Endothelial cell of umbilical vein (primary cell): Measurements from ENCODE around the gene FOXK1. TPM values are rescaled to one million over a fixed set of nuclear protein-coding genes. Genes with fewer than 3 reads are reported as not detected.

Source experiments
- BruUV-seq: library from RNA; stranded (reverse); fragments of 400-500 nt; replicated peaks from 2 replicates; lab custom pipeline; 2021; lab: Mats Ljungman, UMichigan
- CTCF ChIA-PET: fragments of 300-600, 350-600 bp; sonication (Branson Sonifier 250); formaldehyde crosslinking; loops from one replicate; lab custom pipeline; 2021; ENCODE audit warnings: antibody characterized with exemption, inconsistent platforms; lab: Charles Lee
- POLR2A ChIA-PET: fragments of 300-600, 350-600 bp; sonication (Branson Sonifier 250); formaldehyde crosslinking; loops from one replicate; lab custom pipeline; 2021; ENCODE audit warnings: antibody characterized with exemption, inconsistent platforms; lab: Charles Lee
- DNase-seq: peaks from one replicate; pipeline ENCODE4 v3.0.0-alpha.2; 2011; ENCODE audit warnings: low read depth, low spot score
- FAIRE-seq: peaks from 2 replicates; lab custom pipeline; 2011; peaks lifted over from hg19 to GRCh38; lab: Jason Lieb, UNC
- H2AFZ ChIP-seq: 2 replicates; pipeline ENCODE4 v1.6.0; 2012; ENCODE audit warnings: low read depth, low read length, control low read depth, inconsistent platforms
- H3K27ac ChIP-seq: 2 replicates; pipeline ENCODE4 v1.5.1; 2011; ENCODE audit warnings: low read depth, mild to moderate bottlenecking, control low read depth, low read length, moderate library complexity; ENCODE audit not compliant: insufficient read depth
- H3K27me3 ChIP-seq, 2 experiments: 2 replicates each; pipeline versions ENCODE4 v1.6.0 to v1.6.1; 2011; ENCODE audit warnings: low read length in 2 of 2, mixed read lengths in 1 of 2; ENCODE audit not compliant: control insufficient read depth in 2 of 2, insufficient read depth in 2 of 2
- H3K36me3 ChIP-seq, 2 experiments: 2 replicates in 1 of 2; 3 replicates in 1 of 2; pipeline ENCODE4 v1.5.1; 2011; ENCODE audit warnings: low read length in 2 of 2, mild to moderate bottlenecking in 1 of 2, moderate library complexity in 1 of 2; ENCODE audit not compliant: control insufficient read depth in 2 of 2, insufficient read depth in 2 of 2; ENCODE audit errors: extremely low read depth in 1 of 2
- H3K4me1 ChIP-seq: 3 replicates; pipeline ENCODE4 v1.5.1; 2011; ENCODE audit warnings: mild to moderate bottlenecking, low read length; ENCODE audit not compliant: control insufficient read depth, insufficient read depth; ENCODE audit errors: extremely low read depth
- H3K4me2 ChIP-seq: 2 replicates; pipeline ENCODE4 v1.6.1; 2011; ENCODE audit warnings: low read length, control low read depth, mixed read lengths; ENCODE audit not compliant: insufficient read depth
- H3K4me3 ChIP-seq, 3 experiments: fragments of 200-600 bp in 1 of 3; sonication (generic), shearing (Covaris generic) in 1 of 3; replicated peaks in 1 of 3; 2 replicates each; pipeline ENCODE4 v1.5.1; 2011 to 2016; ENCODE audit warnings: control low read depth in 3 of 3, low read length in 3 of 3, mild to moderate bottlenecking in 2 of 3, inconsistent platforms in 1 of 3, low read depth in 1 of 3, moderate library complexity in 1 of 3; ENCODE audit not compliant: insufficient read depth in 1 of 3
- H3K79me2 ChIP-seq: 2 replicates; pipeline ENCODE4 v1.6.0; 2012; ENCODE audit warnings: low read length, inconsistent platforms; ENCODE audit not compliant: control insufficient read depth, insufficient read depth
- H3K9ac ChIP-seq: replicated peaks from 2 replicates; pipeline ENCODE3; 2011; ENCODE audit warnings: low read length, control low read depth; ENCODE audit not compliant: insufficient read depth; ENCODE audit errors: extremely low read depth
- H3K9me1 ChIP-seq: replicated peaks from 3 replicates; pipeline ENCODE4 v1.6.0; 2011; ENCODE audit warnings: mild to moderate bottlenecking, low read length; ENCODE audit not compliant: control insufficient read depth, insufficient read depth; ENCODE audit errors: extremely low read depth
- H3K9me3 ChIP-seq: replicated peaks from 2 replicates; pipeline ENCODE4 v1.5.1; 2012; ENCODE audit warnings: low read length, inconsistent platforms; ENCODE audit not compliant: control insufficient read depth, insufficient read depth
- H4K20me1 ChIP-seq: replicated peaks from 2 replicates; pipeline ENCODE3; 2011; ENCODE audit warnings: mild to moderate bottlenecking, low read length; ENCODE audit not compliant: control insufficient read depth, insufficient read depth; ENCODE audit errors: extremely low read depth
- CTCF ChIP-seq, 2 donors: IDR thresholded peaks; 1 replicate in 1 of 2; 2 replicates in 1 of 2; pipeline ENCODE4 v1.5.1; 2011; ENCODE audit warnings: low read length in 2 of 2, mild to moderate bottlenecking in 2 of 2, moderate library complexity in 2 of 2, control low read depth in 1 of 2, inconsistent platforms in 1 of 2, low read depth in 1 of 2; ENCODE audit not compliant: insufficient read depth in 1 of 2; ENCODE audit errors: extremely low read depth in 1 of 2
- EZH2 ChIP-seq: IDR thresholded peaks from 2 replicates; pipeline ENCODE4 v1.6.1; 2012; ENCODE audit warnings: borderline replicate concordance, low read depth, mild to moderate bottlenecking, moderate library complexity, low read length, inconsistent platforms; ENCODE audit not compliant: severe bottlenecking
- FOS ChIP-seq: IDR thresholded peaks from 2 replicates; pipeline ENCODE4 v1.6.1; 2011; ENCODE audit warnings: mild to moderate bottlenecking, low read length, moderate library complexity, borderline replicate concordance; ENCODE audit not compliant: insufficient read depth
- GATA2 ChIP-seq: IDR thresholded peaks from 2 replicates; pipeline ENCODE4 v1.7.0; 2011; ENCODE audit warnings: low read depth, mild to moderate bottlenecking, moderate library complexity, mixed read lengths, low read length; ENCODE audit not compliant: insufficient read length, insufficient read depth
- JUN ChIP-seq: IDR thresholded peaks from 2 replicates; pipeline ENCODE4 v1.6.1; 2011; ENCODE audit warnings: borderline replicate concordance, low read depth; ENCODE audit not compliant: insufficient read length, insufficient read depth
- MAX ChIP-seq: IDR thresholded peaks from 2 replicates; pipeline ENCODE4 v1.6.1; 2011; ENCODE audit not compliant: insufficient read depth, insufficient read length
- MYC ChIP-seq: IDR thresholded peaks from one replicate; pipeline ENCODE4 v1.6.1; 2011; ENCODE audit warnings: mild to moderate bottlenecking, low read depth, low read length
- POLR2A ChIP-seq: IDR thresholded peaks from 2 replicates; pipeline ENCODE4 v1.6.1; 2012; ENCODE audit warnings: low read depth, mild to moderate bottlenecking, control low read depth, low read length
- POLR2AphosphoS5 ChIP-seq: IDR thresholded peaks from 2 replicates; pipeline ENCODE4 v1.6.1; 2012; ENCODE audit warnings: low read depth, mild to moderate bottlenecking, control low read depth, low read length, moderate library complexity; ENCODE audit not compliant: insufficient read depth
- dilution Hi-C: fragments of 300-500 bp; cut with MboI; formaldehyde crosslinking; loops from one replicate; pipeline ENCODE4 v1.15.0; 2019; ENCODE audit warnings: low sequenced_read_pairs; ENCODE audit not compliant: extremely low pct_ligation_motif_present
- intact Hi-C: fragments of 100-400 bp; cut with micrococcal nuclease; formaldehyde crosslinking; loops from one replicate; pipeline ENCODE4 v1.10.0; 2022
- polyA plus RNA-seq, 4 experiments: library from polyadenylated mRNA; depleted of rRNA in 3 of 4; stranded (reverse) in 3 of 4; unstranded in 1 of 4; fragments of >200 nt; gene quantifications; 2 replicates each; pipeline versions ENCODE4 v1.2.1 to v1.2.3, GENCODE V29; 2011 to 2012; ENCODE audit warnings: missing spikeins in 1 of 4
- total RNA-seq: library from RNA; stranded (reverse); gene quantifications from 2 replicates; pipeline ENCODE4 v1.2.3, GENCODE V29; 2021

FOXK1 gene
- total and polyA plus RNA-seq, 2 donors (not counting 3 experiments of a cell fraction or from before 2014, with no cell fraction given), result 8.0 to 52.1 TPM

GRCh38 chr7:4783762-4784351 is 101.8 kb downstream of the FOXK1 start:
- CTCF ChIA-PET, result no interaction called here
- H3K27ac ChIP-seq, result no peak overlapping the region
- H3K9ac ChIP-seq, result no peak overlapping the region
- H3K9me1 ChIP-seq, result no peaks in the 10 kb centered on the region
- no peak overlapping the region for H2AFZ ChIP-seq
- POLR2A ChIA-PET, result no interaction called here
- peaks cover 23 to 53% of the 10 kb centered on the region in 2 experiments for H3K36me3 ChIP-seq
- H3K4me3 ChIP-seq, result no peak overlapping the region
- no peak overlapping the region for H3K4me2 ChIP-seq
- FAIRE-seq (no peak), DNase-seq (no peak)
- dilution Hi-C loops, result no loop called here
- H3K4me1 ChIP-seq, result no peaks in the 10 kb centered on the region
- H3K9me3 ChIP-seq, result no peaks in the 10 kb centered on the region
- intact Hi-C loops, result no loop called here
- no TSS peak for BruUV-seq
- H4K20me1 ChIP-seq, result no peaks in the 10 kb centered on the region
- no peaks in the 10 kb centered on the region for H3K27me3 ChIP-seq
- peaks cover 7% of the 10 kb centered on the region for H3K79me2 ChIP-seq
- TF ChIP-seq CTCF (IDR thresholded peaks at IDR 0.05; ENCODE audit: extremely low read depth in 1 of 2, insufficient read depth in 1 of 2, low read depth in 1 of 2, low read length in 2 of 2), result no peak

GRCh38 chr7:4784799-4785198 is 102.7 kb downstream of the FOXK1 start:
- POLR2A ChIA-PET, result no interaction called here

More at GRCh38 chr7:4784799-4785198, 102.7 kb downstream of the FOXK1 start:
- BruUV-seq, result no TSS peak
- H2AFZ ChIP-seq, result no peak overlapping the region
- TF ChIP-seq MYC (no peak), GATA2 (no peak), CTCF (IDR thresholded peaks at IDR 0.05; ENCODE audit: extremely low read depth in 1 of 2, insufficient read depth in 1 of 2, low read depth in 1 of 2, low read length in 2 of 2) (no peak), JUN (no peak), POLR2AphosphoS5 (no peak), POLR2A (no peak), MAX (no peak), FOS (no peak), EZH2 (no peak)
- no peaks in the 10 kb centered on the region for H3K9me3 ChIP-seq
- no peak overlapping the region for H3K4me2 ChIP-seq
- peaks cover 7% of the 10 kb centered on the region for H3K79me2 ChIP-seq
- H3K36me3 ChIP-seq, result peaks cover 23 to 57% of the 10 kb centered on the region in 2 experiments
- H3K27me3 ChIP-seq, result no peaks in the 10 kb centered on the region
- H4K20me1 ChIP-seq, result no peaks in the 10 kb centered on the region
- no peaks in the 10 kb centered on the region for H3K4me1 ChIP-seq
- DNase-seq (no peak), FAIRE-seq (no peak)
- no peaks in the 10 kb centered on the region for H3K9me1 ChIP-seq
- no peak overlapping the region for H3K27ac ChIP-seq
- no peak overlapping the region for H3K9ac ChIP-seq
- intact Hi-C loops (no loop called here), dilution Hi-C loops (no loop called here)
- no peak overlapping the region for H3K4me3 ChIP-seq
- CTCF ChIA-PET, result interaction anchor here (1.2 kb wide), 1 partner anchor 14 kb away, joined by 3 read pairs; no protein-coding TSS in a partner anchor
